NT2/D1 (cell line): ENCODE results near the gene BRINP1.

Experiments
- DNase-seq: peaks from one replicate; pipeline ENCODE4 v3.0.0-alpha.2; 2011; ENCODE audit warnings: low read depth, low spot score
- H3K27me3 ChIP-seq: 2 replicates; pipeline ENCODE4 v1.6.0; 2011; ENCODE audit warnings: mild to moderate bottlenecking; ENCODE audit not compliant: insufficient read length, insufficient read depth
- H3K36me3 ChIP-seq: 2 replicates; pipeline ENCODE4 v1.6.1; 2011; ENCODE audit warnings: mild to moderate bottlenecking, low read length, mixed read lengths; ENCODE audit not compliant: insufficient read depth, insufficient read length
- H3K4me1 ChIP-seq: 2 replicates; pipeline ENCODE4 v1.5.1; 2011; ENCODE audit not compliant: insufficient read depth, insufficient read length
- H3K4me3 ChIP-seq: 2 replicates; pipeline ENCODE4 v1.5.1; 2011; ENCODE audit warnings: low read depth; ENCODE audit not compliant: insufficient read length
- H3K9ac ChIP-seq: 2 replicates; pipeline ENCODE4 v1.6.0; 2011; ENCODE audit warnings: low read depth; ENCODE audit not compliant: insufficient read length
- H3K9me3 ChIP-seq: 2 replicates; pipeline ENCODE4 v1.5.1; 2011; ENCODE audit warnings: mild to moderate bottlenecking, low read length; ENCODE audit not compliant: insufficient read depth
- SUZ12 ChIP-seq: IDR thresholded peaks from 2 replicates; pipeline ENCODE4 v1.6.1; 2011; ENCODE audit not compliant: insufficient read length, insufficient read depth; ENCODE audit errors: extremely low read depth
- YY1 ChIP-seq: IDR thresholded peaks from 2 replicates; pipeline ENCODE4 v1.6.1; 2011; ENCODE audit not compliant: insufficient read length, insufficient read depth
- ZNF274 ChIP-seq: IDR thresholded peaks from 2 replicates; pipeline ENCODE4 v1.6.1; 2011; ENCODE audit warnings: mild to moderate bottlenecking, low read depth, low read length

Gene BRINP1

GRCh38 chr9:119368681-119369581 lies at the start of gene BRINP1:
BRINP1 (minus strand) TSS chr9:119369435; CDS start chr9:119313355, 56,080 bp downstream.
- DNase-seq, result peak; percentile 58
- no peaks in the 10 kb centered on the region for H3K36me3 ChIP-seq
- H3K4me1 ChIP-seq, result peaks cover 2% of the 10 kb centered on the region
- peak within 1 kb of the TSS; percentile 95 for H3K4me3 ChIP-seq
- peaks cover 12% of the 10 kb centered on the region for H3K27me3 ChIP-seq
- peak within 1 kb of the TSS; percentile 94 for H3K9ac ChIP-seq
- no peaks in the 10 kb centered on the region for H3K9me3 ChIP-seq
- no peak for TF ChIP-seq YY1
- no peak for TF ChIP-seq ZNF274
- TF ChIP-seq SUZ12, result no peak

- no peak for TF ChIP-seq SUZ12
- H3K27me3 ChIP-seq, result no peaks in the 10 kb centered on the region
- no peaks in the 10 kb centered on the region for H3K4me1 ChIP-seq
- no peaks in the 10 kb centered on the region for H3K36me3 ChIP-seq
- no peak overlapping the region for H3K9ac ChIP-seq
- DNase-seq, result no peak
- no peak overlapping the region for H3K4me3 ChIP-seq
- H3K9me3 ChIP-seq, result no peaks in the 10 kb centered on the region
Observed at GRCh38 chr9:119418721-119419120, 49.5 kb upstream of the BRINP1 start.

- no peak for DNase-seq
- H3K4me3 ChIP-seq, result no peak overlapping the region
- no peaks in the 10 kb centered on the region for H3K36me3 ChIP-seq
- no peak for TF ChIP-seq YY1
- TF ChIP-seq SUZ12, result no peak
- TF ChIP-seq ZNF274, result no peak
- H3K4me1 ChIP-seq, result no peaks in the 10 kb centered on the region
- H3K27me3 ChIP-seq, result no peaks in the 10 kb centered on the region
- no peaks in the 10 kb centered on the region for H3K9me3 ChIP-seq
- H3K9ac ChIP-seq, result no peak overlapping the region
Observed at GRCh38 chr9:119416793-119417192, 47.6 kb upstream of the BRINP1 start.

GRCh38 chr9:119412399-119412798 lies 43.2 kb upstream of the BRINP1 start:
- H3K9ac ChIP-seq, result no peak overlapping the region
- TF ChIP-seq YY1, result no peak
- TF ChIP-seq SUZ12, result no peak
- no peak for TF ChIP-seq ZNF274
- no peaks in the 10 kb centered on the region for H3K9me3 ChIP-seq
- DNase-seq, result peak; percentile 1
- H3K4me3 ChIP-seq, result no peak overlapping the region
- H3K4me1 ChIP-seq, result no peaks in the 10 kb centered on the region
- no peaks in the 10 kb centered on the region for H3K27me3 ChIP-seq
- no peaks in the 10 kb centered on the region for H3K36me3 ChIP-seq

- H3K36me3 ChIP-seq, result no peaks in the 10 kb centered on the region
- no peak for DNase-seq
- H3K9me3 ChIP-seq, result no peaks in the 10 kb centered on the region
- no peak overlapping the region for H3K4me3 ChIP-seq
- H3K4me1 ChIP-seq, result no peaks in the 10 kb centered on the region
- no peak overlapping the region for H3K9ac ChIP-seq
- no peaks in the 10 kb centered on the region for H3K27me3 ChIP-seq
- TF ChIP-seq SUZ12 (no peak), YY1 (no peak), ZNF274 (no peak)
Observed at GRCh38 chr9:119409552-119409951, 40.3 kb upstream of the BRINP1 start.

- Histone ChIP-seq H3K4me1 (no peaks in the 10 kb centered on the region), H3K9ac (no peak overlapping the region), H3K27me3 (no peaks in the 10 kb centered on the region), H3K36me3 (no peaks in the 10 kb centered on the region), H3K4me3 (no peak overlapping the region), H3K9me3 (no peaks in the 10 kb centered on the region)
- DNase-seq, result no peak
- TF ChIP-seq ZNF274, result no peak
- TF ChIP-seq YY1, result no peak
- no peak for TF ChIP-seq SUZ12
Observed at GRCh38 chr9:119400606-119401005, 31.4 kb upstream of the BRINP1 start.

- Histone ChIP-seq H3K36me3 (no peaks in the 10 kb centered on the region), H3K27me3 (no peaks in the 10 kb centered on the region), H3K4me3 (no peak overlapping the region), H3K4me1 (no peaks in the 10 kb centered on the region), H3K9me3 (no peaks in the 10 kb centered on the region), H3K9ac (no peak overlapping the region)
- TF ChIP-seq ZNF274 (no peak), YY1 (no peak), SUZ12 (no peak)
- no peak for DNase-seq
Observed at GRCh38 chr9:119398350-119398749, 29.1 kb upstream of the BRINP1 start.

- Histone ChIP-seq H3K4me1 (no peaks in the 10 kb centered on the region), H3K9ac (no peak overlapping the region), H3K27me3 (no peaks in the 10 kb centered on the region), H3K9me3 (no peaks in the 10 kb centered on the region), H3K36me3 (no peaks in the 10 kb centered on the region), H3K4me3 (no peak overlapping the region)
- DNase-seq, result no peak
- no peak for TF ChIP-seq YY1
- TF ChIP-seq SUZ12, result no peak
- no peak for TF ChIP-seq ZNF274
Observed at GRCh38 chr9:119391878-119392277, 22.6 kb upstream of the BRINP1 start.
